Transverse colon (tissue), 3 donors: ENCODE results near the gene SOX11.
"Not testable (repeated sequence)": the region's sequence is repeated elsewhere in the genome, so short reads cannot be mapped to it uniquely, and the experiment has no call there.

Experiments used
- CTCF ChIP-seq, 5 experiments: fragments of 200-600 bp in 3 of 5; fragments of 450-650 bp in 2 of 5; sonication (generic) in 3 of 5; IDR thresholded peaks; 1 replicate in 2 of 5; 2 replicates in 3 of 5; pipeline ENCODE4 v1.5.1; 2016 to 2017; ENCODE audit warnings: antibody characterized with exemption in 5 of 5, inconsistent platforms in 3 of 5, mild to moderate bottlenecking in 2 of 5, moderate library complexity in 1 of 5
- POLR2A ChIP-seq: fragments of 450-650 bp; IDR thresholded peaks from one replicate; pipeline ENCODE4 v1.6.1; 2016; ENCODE audit warnings: antibody characterized with exemption, mild to moderate bottlenecking, moderate library complexity

GRCh38 chr2:5652734-5653133 is 39.5 kb upstream of the SOX11 start:
- not testable (repeated sequence) for TF ChIP-seq POLR2A; CTCF (IDR thresholded peaks at IDR 0.05)
